Body of pancreas (tissue), 4 donors: Measurements from ENCODE around the gene VAV2. TPM values are rescaled to one million over a fixed set of nuclear protein-coding genes. Genes with fewer than 3 reads are reported as not detected.
"Not testable (repeated sequence)": the region's sequence is repeated elsewhere in the genome, so short reads cannot be mapped to it uniquely, and the experiment has no call there.

Experiments used
- ATAC-seq: fragments of 150-250 bp; one replicate; pipeline ENCODE4 v1.9.1; 2016
- DNase-seq, 4 donors: peaks; one replicate each; pipeline ENCODE4 v3.0.0-alpha.2; 2019
- H3K27ac ChIP-seq, 4 donors: fragments of 200-600 bp; sonication (generic); 1 replicate in 3 of 4; 2 replicates in 1 of 4; pipeline versions ENCODE4 v1.5.1 to v1.6.1; 2016 to 2019; ENCODE audit warnings: mild to moderate bottlenecking in 1 of 4, mixed read lengths in 1 of 4, moderate library complexity in 1 of 4
- H3K27me3 ChIP-seq, 2 donors: fragments of 200-600 bp; sonication (generic); one replicate each; pipeline ENCODE4 v1.6.0; 2016; ENCODE audit warnings: mild to moderate bottlenecking in 1 of 2
- H3K36me3 ChIP-seq, 2 donors: fragments of 200-600 bp; sonication (generic); replicated peaks in 1 of 2; 2 replicates each; pipeline ENCODE4 v1.5.1; 2016; ENCODE audit warnings: low read depth in 2 of 2; ENCODE audit not compliant: insufficient read depth in 1 of 2
- H3K4me1 ChIP-seq: fragments of 200-600 bp; sonication (generic); one replicate; pipeline ENCODE4 v1.6.0; 2016
- H3K4me3 ChIP-seq, 2 donors: fragments of 200-600 bp; sonication (generic); 1 replicate in 1 of 2; 2 replicates in 1 of 2; pipeline ENCODE4 v1.5.1; 2016 to 2019
- H3K9me3 ChIP-seq, 3 donors: fragments of 200-600 bp; sonication (generic); 1 replicate in 2 of 3; 2 replicates in 1 of 3; pipeline ENCODE4 v1.5.1; 2016
- CTCF ChIP-seq, 7 experiments: fragments of 450-650 bp in 4 of 7; fragments of 200-600 bp in 3 of 7; sonication (generic) in 3 of 7; IDR thresholded peaks; one replicate each; pipeline ENCODE4 v1.5.1; 2016 to 2019; ENCODE audit warnings: antibody characterized with exemption in 7 of 7
- POLR2A ChIP-seq, 3 donors: fragments of 450-650 bp; IDR thresholded peaks; one replicate each; pipeline ENCODE4 v1.6.1; 2016; ENCODE audit warnings: antibody characterized with exemption in 3 of 3, mild to moderate bottlenecking in 2 of 3
- WGBS, 2 donors: methylation state at CpG; one replicate each; pipeline ENCODE4 v1.1.5; 2017; 5-methylcytosine and 5-hydroxymethylcytosine counted together
- intact Hi-C: fragments of 100-400 bp; cut with DNase I; formaldehyde crosslinking; loops from one replicate; pipeline ENCODE4 v1.15.1; 2023
- total RNA-seq, 2 donors: library from RNA; depleted of rRNA; stranded (reverse); fragments of >200 nt; gene quantifications; one replicate each; pipeline ENCODE4 v1.1.0, GENCODE V29; 2016

VAV2 gene
- total RNA-seq, 2 donors from 2014 or later = 31.6 to 32.3 TPM

- ATAC-seq = peak; percentile 15
- H3K4me3 ChIP-seq = no peak overlapping the region
- no peaks in the 10 kb centered on the region for H3K9me3 ChIP-seq
- peaks cover 53% of the 10 kb centered on the region for H3K4me1 ChIP-seq
- H3K36me3 ChIP-seq = no peaks in the 10 kb centered on the region
- intact Hi-C loops = no loop called here
- TF ChIP-seq CTCF (IDR thresholded peaks at IDR 0.05) = no peak
- DNase-seq = no peak
- peak overlapping the region in 3 of 4 donors; percentile 36 to 65 (median 64) for H3K27ac ChIP-seq
- 40 to 46% methylated on average over 3 to 6 of the region's 6 CpGs for WGBS, 2 donors
- no peaks in the 10 kb centered on the region for H3K27me3 ChIP-seq
These were observed 65.1 kb downstream of the VAV2 start for GRCh38 chr9:133927041-133927440.

- Histone ChIP-seq H3K27ac (peak overlapping the region in 2 of 4 donors; percentile 64 to 65), H3K4me1 (peaks cover 51% of the 10 kb centered on the region), H3K36me3 (no peaks in the 10 kb centered on the region), H3K4me3 (no peak overlapping the region), H3K9me3 (no peaks in the 10 kb centered on the region), H3K27me3 (no peaks in the 10 kb centered on the region)
- intact Hi-C loops = no loop called here
- TF ChIP-seq CTCF (IDR thresholded peaks at IDR 0.05) (no peak), POLR2A (IDR thresholded peaks at IDR 0.05) (no peak)
- WGBS, 2 donors = 90 to 98% methylated on average over 6 to 8 of the region's 9 CpGs
- no peak for DNase-seq
- no peak for ATAC-seq
These were observed 65.8 kb downstream of the VAV2 start for GRCh38 chr9:133926165-133926856.

- H3K4me3 ChIP-seq = no peak overlapping the region
- DNase-seq = no peak
- intact Hi-C loops = no loop called here
- H3K27ac ChIP-seq = no peak overlapping the region
- ATAC-seq = no peak
- no peaks in the 10 kb centered on the region for H3K9me3 ChIP-seq
- no peak for TF ChIP-seq CTCF (IDR thresholded peaks at IDR 0.05)
- TF ChIP-seq POLR2A (IDR thresholded peaks at IDR 0.05) = no peak
- H3K4me1 ChIP-seq = peaks cover 56% of the 10 kb centered on the region
- WGBS, 2 donors = 87 to 89% methylated on average over 4 to 5 of the region's 5 CpGs
- no peaks in the 10 kb centered on the region for H3K27me3 ChIP-seq
- no peaks in the 10 kb centered on the region for H3K36me3 ChIP-seq
These were observed 67.7 kb downstream of the VAV2 start for GRCh38 chr9:133924453-133924852.

GRCh38 chr9:133923608-133924007 lies 68.5 kb downstream of the VAV2 start:
- ATAC-seq, H3K36me3 ChIP-seq, DNase-seq, H3K27me3 ChIP-seq, H3K4me3 ChIP-seq, H3K9me3 ChIP-seq, H3K27ac ChIP-seq, intact Hi-C loops: not testable (repeated sequence)
- peaks cover 56% of the 10 kb centered on the region for H3K4me1 ChIP-seq
- WGBS, 2 donors = 95 to 98% methylated on average over 2 of the region's 2 CpGs

GRCh38 chr9:133921866-133922265 lies 70.3 kb downstream of the VAV2 start:
- intact Hi-C loops = no loop called here
- no peak for DNase-seq
- TF ChIP-seq POLR2A (IDR thresholded peaks at IDR 0.05) (no peak), CTCF (IDR thresholded peaks at IDR 0.05) (no peak)
- Histone ChIP-seq H3K27me3 (no peaks in the 10 kb centered on the region), H3K9me3 (no peaks in the 10 kb centered on the region), H3K4me3 (no peak overlapping the region), H3K27ac (peak overlapping the region in 2 of 4 donors; percentile 21 to 25), H3K36me3 (no peaks in the 10 kb centered on the region), H3K4me1 (peaks cover 47% of the 10 kb centered on the region)
- ATAC-seq = no peak
- WGBS, 2 donors = 84 to 86% methylated on average over 6 to 17 of the region's 17 CpGs
